H1 (cell line): Measurements from ENCODE around the gene ARID5B. TPM values are rescaled to one million over a fixed set of nuclear protein-coding genes. Genes with fewer than 3 reads are reported as not detected.

Source experiments
- TAF1 ChIP-seq: IDR thresholded peaks from 2 replicates; pipeline ENCODE4 v1.6.1; 2011; ENCODE audit warnings: mild to moderate bottlenecking, low read depth, low read length
- polyA plus RNA-seq, 7 experiments: library from polyadenylated mRNA; depleted of rRNA in 3 of 7; stranded (reverse) in 5 of 7; unstranded in 2 of 7; fragments of >200 nt in 5 of 7; fragments of 200-250 nt in 2 of 7; gene quantifications; 1 replicate in 5 of 7; 2 replicates in 1 of 7; 4 replicates in 1 of 7; pipeline versions ENCODE4 v1.2.1 to v1.2.3, GENCODE V29; 2011 to 2013; ENCODE audit warnings: missing spikeins in 2 of 7, mixed read lengths in 2 of 7
- total RNA-seq: library from RNA; stranded (reverse); fragmentation: NEBNext Ultra II Directional; extraction: Animal tissue kit (Norgen Biotek cat#: 25700); gene quantifications from 2 replicates; pipeline ENCODE4 v1.2.1, GENCODE V29; 2021

The ARID5B gene
- total and polyA plus RNA-seq, 2 of the 8 experiments (the other 6 are each of a cell fraction or from before 2014, with no cell fraction given) = 0.21 to 1.1 TPM

- TF ChIP-seq TAF1 = no peak
These were observed 139.4 kb downstream of the ARID5B start (continued) for GRCh38 chr10:62040881-62041280.
